HCT116 (cell line): ENCODE measurements around the gene SOCS1. TPM values are rescaled to one million over a fixed set of nuclear protein-coding genes. Genes with fewer than 3 reads are reported as not detected.

ENCODE experiments used
- ATAC-seq: fragments of 200-7000 bp; cut with Tn5 transposase; 2 replicates; pipeline ENCODE4 v1.9.1; 2020; ENCODE audit warnings: mild to moderate bottlenecking, moderate library complexity
- BruUV-seq: library from RNA; stranded (reverse); fragments of 400-500 nt; replicated peaks from 2 replicates; lab custom pipeline; 2021; lab: Mats Ljungman, UMichigan
- CTCF ChIA-PET: fragments of 300-600 bp; sonication (Branson Sonifier 250); formaldehyde crosslinking; loops from one replicate; lab custom pipeline; 2021; ENCODE audit warnings: antibody characterized with exemption; lab: Charles Lee
- POLR2A ChIA-PET: fragments of 300-600, 350-600 bp; sonication (Branson Sonifier 250); formaldehyde crosslinking; loops from one replicate; lab custom pipeline; 2021; ENCODE audit warnings: antibody characterized with exemption; lab: Charles Lee
- RAD21 ChIA-PET, 2 experiments: fragments of 300-600 bp; sonication (Branson Sonifier 250); formaldehyde crosslinking; loops; one replicate each; lab custom pipeline; 2023; ENCODE audit warnings: low total read pairs in 2 of 2; ENCODE audit not compliant: uncharacterized antibody in 2 of 2, unreplicated experiment in 2 of 2, low non-redundant PET in 1 of 2; lab: Charles Lee
- DNase-seq: peaks from one replicate; pipeline ENCODE4 v3.0.0-alpha.2; 2010; ENCODE audit warnings: low read depth, low spot score
- H2AFZ ChIP-seq: fragments of 200-600 bp; shearing (Covaris generic), sonication (generic); 2 replicates; pipeline ENCODE4 v1.6.1; 2017; ENCODE audit warnings: low read depth, mixed run types, mixed read lengths, antibody characterized with exemption, low read length; ENCODE audit not compliant: poor library complexity, severe bottlenecking
- H3K27ac ChIP-seq: 2 replicates; pipeline ENCODE4 v1.5.1; 2012; ENCODE audit warnings: low read depth, low read length
- H3K27me3 ChIP-seq: fragments of 200-600 bp; sonication (generic); 2 replicates; pipeline ENCODE4 v1.6.1; 2016; ENCODE audit warnings: mixed run types, low read length, mixed read lengths; ENCODE audit not compliant: insufficient read depth
- H3K36me3 ChIP-seq, 2 experiments: fragments of 200-500 bp in 1 of 2; fragments of 200-600 bp in 1 of 2; sonication (Bioruptor generic) in 1 of 2; sonication (generic) in 1 of 2; 2 replicates each; pipeline versions ENCODE4 v1.5.1 to v1.6.1; 2014 to 2016; ENCODE audit warnings: low read length in 2 of 2, inconsistent platforms in 1 of 2, mixed read lengths in 1 of 2, mixed run types in 1 of 2; ENCODE audit not compliant: insufficient read depth in 2 of 2, control insufficient read depth in 1 of 2
- H3K4me1 ChIP-seq, 2 experiments: fragments of 200-600 bp in 1 of 2; sonication (generic) in 1 of 2; 2 replicates each; pipeline versions ENCODE4 v1.5.1 to v1.6.1; 2012 to 2017; ENCODE audit warnings: low read length in 2 of 2, inconsistent platforms in 1 of 2, mild to moderate bottlenecking in 1 of 2, mixed read lengths in 1 of 2, mixed run types in 1 of 2, moderate library complexity in 1 of 2; ENCODE audit not compliant: insufficient read depth in 2 of 2, control insufficient read depth in 1 of 2
- H3K4me2 ChIP-seq: fragments of 200-600 bp; sonication (generic); 2 replicates; pipeline ENCODE4 v1.6.1; 2017; ENCODE audit warnings: mixed run types, low read length, mixed read lengths
- H3K4me3 ChIP-seq, 2 experiments: fragments of 200-600 bp in 1 of 2; sonication (generic) in 1 of 2; replicated peaks in 1 of 2; 2 replicates each; pipeline ENCODE4 v1.5.1; 2011 to 2016; ENCODE audit warnings: low read length in 2 of 2, control low read depth in 1 of 2, low read depth in 1 of 2, mild to moderate bottlenecking in 1 of 2, mixed read lengths in 1 of 2, mixed run types in 1 of 2
- H3K79me2 ChIP-seq: fragments of 200-600 bp; sonication (generic); 2 replicates; pipeline ENCODE4 v1.6.1; 2017; ENCODE audit warnings: mild to moderate bottlenecking, mixed run types, low read length, moderate library complexity, mixed read lengths; ENCODE audit not compliant: insufficient read depth
- H3K9ac ChIP-seq: fragments of 200-600 bp; sonication (generic); 2 replicates; pipeline ENCODE4 v1.6.1; 2016; ENCODE audit warnings: low read length, mixed read lengths
- H3K9me2 ChIP-seq: fragments of 200-600 bp; sonication (generic), shearing (Covaris generic); 2 replicates; pipeline ENCODE4 v1.6.1; 2017; ENCODE audit warnings: mixed run types, mild to moderate bottlenecking, moderate library complexity; ENCODE audit not compliant: insufficient read depth
- H3K9me3 ChIP-seq, 2 experiments: fragments of 200-500 bp in 1 of 2; fragments of 200-600 bp in 1 of 2; sonication (Bioruptor generic) in 1 of 2; sonication (generic) in 1 of 2; 2 replicates each; pipeline ENCODE4 v1.6.1; 2014 to 2017; ENCODE audit warnings: low read length in 2 of 2, mixed read lengths in 2 of 2, inconsistent platforms in 1 of 2, low read depth in 1 of 2, mild to moderate bottlenecking in 1 of 2, mixed run types in 1 of 2, moderate library complexity in 1 of 2; ENCODE audit not compliant: control insufficient read depth in 1 of 2, insufficient read depth in 1 of 2
- H4K20me1 ChIP-seq: fragments of 200-600 bp; sonication (generic), shearing (Covaris generic); 2 replicates; pipeline ENCODE4 v1.6.1; 2017; ENCODE audit warnings: mixed run types, mild to moderate bottlenecking, moderate library complexity; ENCODE audit not compliant: insufficient read depth
- CEBPB ChIP-seq: IDR thresholded peaks from 2 replicates; pipeline ENCODE4 v1.6.1; 2012; ENCODE audit warnings: low read depth
- EGR1 ChIP-seq: IDR thresholded peaks from 2 replicates; pipeline ENCODE4 v1.6.1; 2012; ENCODE audit warnings: low read depth
- ELF1 ChIP-seq: IDR thresholded peaks from 2 replicates; pipeline ENCODE4 v1.6.1; 2012; ENCODE audit warnings: low read depth, borderline replicate concordance
- EZH2 ChIP-seq: fragments of 200-600 bp; sonication (generic); IDR thresholded peaks from 2 replicates; pipeline ENCODE4 v1.6.1; 2017; ENCODE audit warnings: antibody characterized with exemption, mixed run types
- FOSL1 ChIP-seq: IDR thresholded peaks from 2 replicates; pipeline ENCODE4 v1.6.1; 2012; ENCODE audit warnings: low read depth
- JUND ChIP-seq: IDR thresholded peaks from 2 replicates; pipeline ENCODE4 v1.6.1; 2012
- MAX ChIP-seq: IDR thresholded peaks from 2 replicates; pipeline ENCODE4 v1.6.1; 2012
- POLR2AphosphoS5 ChIP-seq: IDR thresholded peaks from 2 replicates; pipeline ENCODE4 v1.6.1; 2011; ENCODE audit warnings: mild to moderate bottlenecking, low read depth, low read length, moderate library complexity
- RAD21 ChIP-seq: IDR thresholded peaks from 2 replicates; pipeline ENCODE4 v1.6.1; 2012; ENCODE audit warnings: low read depth, mild to moderate bottlenecking
- SIN3A ChIP-seq: IDR thresholded peaks from 2 replicates; pipeline ENCODE4 v1.6.1; 2012; ENCODE audit warnings: low read depth
- SP1 ChIP-seq: IDR thresholded peaks from 2 replicates; pipeline ENCODE4 v1.6.1; 2012; ENCODE audit warnings: low read depth
- TCF7L2 ChIP-seq: IDR thresholded peaks from 2 replicates; pipeline ENCODE4 v1.7.0; 2011; ENCODE audit warnings: borderline replicate concordance, inconsistent platforms; ENCODE audit not compliant: insufficient read depth, insufficient read length; ENCODE audit errors: extremely low read depth
- YY1 ChIP-seq: IDR thresholded peaks from 2 replicates; pipeline ENCODE4 v1.6.1; 2011; ENCODE audit warnings: low read length, low read depth, moderate library complexity, mild to moderate bottlenecking; ENCODE audit not compliant: insufficient replicate concordance; ENCODE audit errors: extremely low read depth
- ZNF274 ChIP-seq: fragments of 200-500 bp; sonication (Bioruptor generic); IDR thresholded peaks from 2 replicates; pipeline ENCODE4 v1.6.1; 2014; ENCODE audit warnings: mild to moderate bottlenecking, low read depth, low read length, inconsistent platforms
- intact Hi-C: fragments of 100-400 bp; cut with micrococcal nuclease; formaldehyde crosslinking; loops from 2 replicates; pipeline ENCODE4 v1.10.0; 2022
- total RNA-seq: library from RNA; stranded (reverse); gene quantifications from one replicate; pipeline ENCODE4 v1.2.1, GENCODE V29; 2021; ENCODE audit not compliant: unreplicated experiment
- TF ChIP-seq, protein P1 (sequence below): IDR thresholded peaks from 2 replicates; pipeline ENCODE4 v1.6.1; 2012
- TF ChIP-seq, protein P2 (sequence below): IDR thresholded peaks from 2 replicates; pipeline ENCODE4 v1.6.1; 2012; ENCODE audit warnings: low read depth

The SOCS1 gene
- total RNA-seq, 1 experiment from 2014 or later, result 4.9 TPM

DNA sequence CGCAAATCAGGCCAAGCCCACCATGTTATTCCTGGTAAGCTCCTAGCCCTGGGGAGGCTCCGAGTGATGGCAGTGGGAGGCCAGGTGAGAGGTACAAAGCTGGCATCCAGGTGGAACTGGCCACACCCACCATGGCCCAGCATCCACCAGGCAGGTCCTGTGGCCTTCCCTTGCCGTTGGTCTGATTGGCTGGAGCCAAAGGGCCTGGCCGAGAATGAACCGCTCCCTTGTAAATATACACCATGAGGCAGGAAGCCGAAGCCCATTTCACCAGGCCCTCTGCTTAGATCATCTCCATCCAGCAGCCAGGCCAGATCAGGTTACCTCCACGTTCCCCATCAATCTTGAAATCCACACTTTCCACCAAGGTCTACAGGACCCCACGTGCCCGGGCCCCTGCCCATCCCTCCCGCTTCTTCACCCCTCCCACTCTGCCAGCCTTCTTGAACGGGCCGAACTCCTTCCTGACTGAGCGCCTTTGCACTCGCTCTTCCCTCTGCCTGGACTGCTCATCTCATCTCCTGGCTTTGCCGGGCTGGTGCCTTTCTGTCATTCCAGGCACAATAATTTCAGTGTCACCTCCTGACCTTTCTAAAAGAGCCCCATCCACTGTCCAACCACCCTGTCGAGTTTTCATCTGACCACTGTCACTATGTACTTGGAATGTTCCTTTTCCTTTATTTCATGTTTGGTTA is 5.8 kb downstream of the SOCS1 start:
- H3K4me2 ChIP-seq, result no peak overlapping the region
- intact Hi-C loops, result no loop called here
- H3K27ac ChIP-seq, result no peak overlapping the region
- H3K36me3 ChIP-seq, result no peaks in the 10 kb centered on the region
- H4K20me1 ChIP-seq, result no peaks in the 10 kb centered on the region
- BruUV-seq, result no TSS peak
- RAD21 ChIA-PET, result no interaction called here
- peak; percentile 56 for ATAC-seq
- POLR2A ChIA-PET, result no interaction called here
- no peak overlapping the region for H2AFZ ChIP-seq
- no peaks in the 10 kb centered on the region for H3K9me3 ChIP-seq
- no peak for TF ChIP-seq CEBPB
- TF ChIP-seq EGR1, result no peak
- CTCF ChIA-PET, result no interaction called here
- no peaks in the 10 kb centered on the region for H3K9me2 ChIP-seq
- H3K9ac ChIP-seq, result no peak overlapping the region
- no peak for DNase-seq
- no peaks in the 10 kb centered on the region for H3K79me2 ChIP-seq
- H3K4me1 ChIP-seq, result peaks cover 2 to 17% of the 10 kb centered on the region in 2 experiments; a peak in 3 of 4 replicates
- no peak overlapping the region for H3K4me3 ChIP-seq
- no peaks in the 10 kb centered on the region for H3K27me3 ChIP-seq

GRCh38 chr16:11249233-11250061 is 6.6 kb downstream of the SOCS1 start:
- H3K36me3 ChIP-seq, result no peaks in the 10 kb centered on the region
- no peak for ATAC-seq
- no peaks in the 10 kb centered on the region for H3K9me2 ChIP-seq
- H3K9me3 ChIP-seq, result no peaks in the 10 kb centered on the region
- H3K9ac ChIP-seq, result no peak overlapping the region
- peaks cover 2 to 9% of the 10 kb centered on the region in 2 experiments; a peak in 3 of 4 replicates for H3K4me1 ChIP-seq
- H3K27ac ChIP-seq, result no peak overlapping the region
- H3K4me2 ChIP-seq, result no peak overlapping the region
- POLR2A ChIA-PET, result no interaction called here
- RAD21 ChIA-PET, result no interaction called here
- H2AFZ ChIP-seq, result no peak overlapping the region
- no peaks in the 10 kb centered on the region for H4K20me1 ChIP-seq
- H3K27me3 ChIP-seq, result no peaks in the 10 kb centered on the region
- no peak overlapping the region for H3K4me3 ChIP-seq
- intact Hi-C loops, result no loop called here
- BruUV-seq, result no TSS peak
- no peaks in the 10 kb centered on the region for H3K79me2 ChIP-seq
- CTCF ChIA-PET, result no interaction called here
- DNase-seq, result no peak
- no peak for TF ChIP-seq CEBPB
- TF ChIP-seq MAX, result no peak
- no peak for TF ChIP-seq JUND
- TF ChIP-seq, protein P1, sequence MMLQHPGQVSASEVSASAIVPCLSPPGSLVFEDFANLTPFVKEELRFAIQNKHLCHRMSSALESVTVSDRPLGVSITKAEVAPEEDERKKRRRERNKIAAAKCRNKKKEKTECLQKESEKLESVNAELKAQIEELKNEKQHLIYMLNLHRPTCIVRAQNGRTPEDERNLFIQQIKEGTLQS, result no peak
- no peak for TF ChIP-seq EGR1
- no peak for TF ChIP-seq SP1
- TF ChIP-seq ELF1, result no peak
- no peak for TF ChIP-seq EZH2
- TF ChIP-seq, protein P2, sequence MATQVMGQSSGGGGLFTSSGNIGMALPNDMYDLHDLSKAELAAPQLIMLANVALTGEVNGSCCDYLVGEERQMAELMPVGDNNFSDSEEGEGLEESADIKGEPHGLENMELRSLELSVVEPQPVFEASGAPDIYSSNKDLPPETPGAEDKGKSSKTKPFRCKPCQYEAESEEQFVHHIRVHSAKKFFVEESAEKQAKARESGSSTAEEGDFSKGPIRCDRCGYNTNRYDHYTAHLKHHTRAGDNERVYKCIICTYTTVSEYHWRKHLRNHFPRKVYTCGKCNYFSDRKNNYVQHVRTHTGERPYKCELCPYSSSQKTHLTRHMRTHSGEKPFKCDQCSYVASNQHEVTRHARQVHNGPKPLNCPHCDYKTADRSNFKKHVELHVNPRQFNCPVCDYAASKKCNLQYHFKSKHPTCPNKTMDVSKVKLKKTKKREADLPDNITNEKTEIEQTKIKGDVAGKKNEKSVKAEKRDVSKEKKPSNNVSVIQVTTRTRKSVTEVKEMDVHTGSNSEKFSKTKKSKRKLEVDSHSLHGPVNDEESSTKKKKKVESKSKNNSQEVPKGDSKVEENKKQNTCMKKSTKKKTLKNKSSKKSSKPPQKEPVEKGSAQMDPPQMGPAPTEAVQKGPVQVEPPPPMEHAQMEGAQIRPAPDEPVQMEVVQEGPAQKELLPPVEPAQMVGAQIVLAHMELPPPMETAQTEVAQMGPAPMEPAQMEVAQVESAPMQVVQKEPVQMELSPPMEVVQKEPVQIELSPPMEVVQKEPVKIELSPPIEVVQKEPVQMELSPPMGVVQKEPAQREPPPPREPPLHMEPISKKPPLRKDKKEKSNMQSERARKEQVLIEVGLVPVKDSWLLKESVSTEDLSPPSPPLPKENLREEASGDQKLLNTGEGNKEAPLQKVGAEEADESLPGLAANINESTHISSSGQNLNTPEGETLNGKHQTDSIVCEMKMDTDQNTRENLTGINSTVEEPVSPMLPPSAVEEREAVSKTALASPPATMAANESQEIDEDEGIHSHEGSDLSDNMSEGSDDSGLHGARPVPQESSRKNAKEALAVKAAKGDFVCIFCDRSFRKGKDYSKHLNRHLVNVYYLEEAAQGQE, result no peak
- no peak for TF ChIP-seq ZNF274
- TF ChIP-seq FOSL1, result no peak
- TF ChIP-seq RAD21, result no peak
- no peak for TF ChIP-seq TCF7L2
- TF ChIP-seq POLR2AphosphoS5, result no peak
- TF ChIP-seq SIN3A, result no peak
- TF ChIP-seq YY1, result no peak
